Activated CD8-positive, alpha-beta memory T cell treated with anti-CD3 and anti-CD28 coated beads, Interleukin-2, amount 10 ng/mL, durations not matched to agents 7 days and 5 days (primary cell): ENCODE results near the gene SLC25A23. TPM values are rescaled to one million over a fixed set of nuclear protein-coding genes. Genes with fewer than 3 reads are reported as not detected.

ENCODE experiments used
- ATAC-seq: fragments of 150-1000 bp; cut with Tn5 transposase; one replicate; pipeline ENCODE4 v1.10.0; 2021; ENCODE audit warnings: moderate library complexity
- CTCF ChIA-PET: fragments of 350-600 bp; sonication (Branson Sonifier 250); formaldehyde crosslinking; loops from one replicate; lab custom pipeline; 2021; ENCODE audit warnings: antibody characterized with exemption; lab: Charles Lee
- DNase-seq: peaks from one replicate; pipeline ENCODE4 v3.0.0-alpha.2; 2020
- H3K27ac Mint-ChIP-seq: one replicate; pipeline ENCODE4 v1.8.0; 2021; ENCODE audit warnings: mild to moderate bottlenecking, mixed read lengths
- H3K27me3 Mint-ChIP-seq: one replicate; pipeline ENCODE4 v1.8.0; 2021; ENCODE audit warnings: mixed read lengths
- H3K36me3 Mint-ChIP-seq: one replicate; pipeline ENCODE4 v1.8.0; 2021; ENCODE audit warnings: mild to moderate bottlenecking, mixed read lengths
- H3K4me1 Mint-ChIP-seq: one replicate; pipeline ENCODE4 v1.8.0; 2021; ENCODE audit warnings: mixed read lengths
- H3K4me3 Mint-ChIP-seq: one replicate; pipeline ENCODE4 v1.8.0; 2021; ENCODE audit warnings: mild to moderate bottlenecking, moderate library complexity, mixed read lengths
- H3K9me3 Mint-ChIP-seq: one replicate; pipeline ENCODE4 v1.8.0; 2022; ENCODE audit warnings: low read depth, mixed read lengths
- total RNA-seq, 2 experiments: library from RNA; stranded (reverse); gene quantifications; one replicate each; pipeline ENCODE4 v1.2.3, GENCODE V29; 2021

The SLC25A23 gene
- total RNA-seq, 2 experiments from 2014 or later = 25.2 to 27.9 TPM

DNA sequence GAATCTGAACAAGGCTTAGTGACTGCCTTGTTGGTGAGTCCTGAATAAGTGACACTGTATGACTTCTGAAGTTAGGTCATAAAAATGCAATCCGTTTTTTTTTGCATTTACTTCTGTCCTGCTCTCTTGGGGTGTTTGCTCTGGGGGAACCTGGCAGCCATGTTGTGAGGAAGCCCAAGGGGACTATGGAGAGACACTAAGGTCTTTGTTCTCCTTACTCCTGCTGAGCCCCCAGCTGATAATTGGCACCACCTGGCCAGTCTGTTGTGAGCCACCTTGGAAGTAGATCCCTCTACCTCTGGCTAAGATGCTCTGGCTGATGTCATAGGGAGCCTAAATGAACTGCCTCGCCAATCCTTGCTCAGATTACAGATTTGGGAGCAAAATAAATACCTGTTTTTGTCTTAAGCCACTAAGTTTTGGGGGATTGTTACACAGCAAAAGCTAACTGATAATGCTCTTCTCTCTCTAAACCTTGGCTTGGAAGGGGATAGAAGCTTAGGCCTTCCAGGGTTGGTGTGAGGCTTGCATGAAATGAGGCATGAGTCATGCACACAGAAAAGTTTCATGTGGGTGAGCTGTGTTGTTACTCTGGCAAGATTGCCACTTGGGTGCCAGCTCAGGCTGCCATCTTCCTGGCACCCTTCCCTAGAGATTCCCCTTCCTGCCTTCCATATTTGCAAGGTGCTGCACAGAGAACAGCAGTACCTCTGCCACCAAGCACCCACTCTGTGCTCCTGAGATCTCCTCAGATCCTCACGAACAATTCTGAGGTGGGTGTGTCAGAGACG is 32.4 kb upstream of the SLC25A23 start:
- Mint-ChIP-seq H3K4me1 (peaks cover 18% of the 10 kb centered on the region), H3K27ac (no peak overlapping the region), H3K4me3 (no peak overlapping the region), H3K9me3 (peaks cover 2% of the 10 kb centered on the region), H3K36me3 (no peaks in the 10 kb centered on the region), H3K27me3 (no peaks in the 10 kb centered on the region)
- CTCF ChIA-PET = interaction anchor here (0.8 to 2.7 kb wide), 3 partner anchors 10 to 140 kb away, joined by 3 to 13 read pairs (median 3); partner anchors contain the start of gene DENND1C
- DNase-seq (no peak), ATAC-seq (no peak)

DNA sequence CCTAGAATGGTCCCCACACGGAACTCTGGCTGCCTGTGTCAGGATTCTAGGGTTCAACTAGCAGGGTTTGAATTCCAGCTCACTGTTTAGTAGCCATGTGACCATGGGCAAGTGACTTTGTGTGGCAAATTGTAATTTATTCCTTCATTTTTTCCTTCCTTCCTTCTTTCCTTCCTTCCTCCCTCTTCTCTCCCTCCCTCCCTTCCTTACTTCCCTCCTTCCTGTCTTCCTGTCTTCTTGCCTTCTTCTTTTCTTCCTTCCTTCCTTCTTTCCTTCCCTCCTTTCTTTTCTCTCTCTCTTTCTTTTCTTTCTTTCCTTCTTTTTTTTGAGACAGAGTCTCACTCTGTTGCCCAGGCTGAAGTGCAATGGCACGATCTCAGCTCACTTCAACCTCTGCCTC is 30.5 kb upstream of the SLC25A23 start:
- H3K4me1 Mint-ChIP-seq = peaks cover 18% of the 10 kb centered on the region
- ATAC-seq = no peak
- peaks cover 2% of the 10 kb centered on the region for H3K9me3 Mint-ChIP-seq
- CTCF ChIA-PET = interaction anchor here (1.0 to 2.7 kb wide), 5 partner anchors 9 to 31 kb away, joined by 3 to 13 read pairs (median 7); partner anchors contain the start of genes DENND1C and SLC25A23
- H3K27ac Mint-ChIP-seq = peak overlapping the region; percentile 85
- DNase-seq = no peak
- no peaks in the 10 kb centered on the region for H3K27me3 Mint-ChIP-seq
- no peaks in the 10 kb centered on the region for H3K36me3 Mint-ChIP-seq
- H3K4me3 Mint-ChIP-seq = peak overlapping the region; percentile 82

DNA sequence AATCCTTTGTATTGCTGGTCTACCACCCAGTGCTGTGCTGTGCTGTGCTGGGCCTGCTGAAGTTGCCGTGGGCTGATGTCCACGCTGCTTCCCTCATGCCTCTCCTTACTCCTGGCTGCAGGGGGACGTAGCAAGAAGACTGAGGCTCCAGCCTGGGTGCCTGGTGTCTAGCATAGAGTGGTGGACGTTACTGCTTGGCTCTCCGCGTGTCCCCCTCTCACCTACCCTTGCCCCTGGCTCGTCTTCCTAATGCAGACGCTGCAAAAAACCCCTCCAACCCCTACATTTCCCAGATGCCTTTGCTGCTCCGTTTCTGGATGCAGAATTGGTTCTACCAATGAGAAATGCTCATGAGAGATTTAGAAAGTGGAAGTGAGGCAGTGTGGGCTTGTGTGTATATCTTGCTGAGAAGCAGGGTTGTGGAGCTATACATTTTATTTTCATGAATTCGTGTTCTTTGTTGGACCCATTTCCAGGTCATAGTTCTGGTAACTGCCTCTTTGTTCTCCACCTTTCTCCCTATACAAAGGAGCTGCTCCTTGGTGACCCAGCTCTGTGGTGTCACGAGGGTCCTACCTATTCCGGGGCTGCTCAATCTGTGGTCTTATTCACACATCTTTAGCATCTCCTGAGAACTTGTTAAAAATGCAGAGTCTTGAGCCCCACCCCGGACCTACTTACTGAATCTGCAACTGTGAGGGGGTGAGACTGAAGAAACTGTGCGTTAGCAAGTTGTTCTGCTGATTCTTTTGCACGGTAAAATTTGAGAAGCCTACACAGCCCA is 29.9 kb upstream of the SLC25A23 start:
- Mint-ChIP-seq H3K9me3 (peaks cover 2% of the 10 kb centered on the region), H3K27me3 (no peaks in the 10 kb centered on the region), H3K4me1 (peaks cover 18% of the 10 kb centered on the region), H3K36me3 (no peaks in the 10 kb centered on the region), H3K4me3 (peak overlapping the region; percentile 82), H3K27ac (peak overlapping the region; percentile 85)
- ATAC-seq = peak; percentile 95
- CTCF ChIA-PET = interaction anchor here (1.0 to 2.7 kb wide), 6 partner anchors 8 to 30 kb away, joined by 3 to 13 read pairs (median 6); partner anchors contain the start of genes DENND1C and SLC25A23
- peak; percentile 74 for DNase-seq

GRCh38 chr19:6484831-6485230 is 25.2 kb upstream of the SLC25A23 start:
- Mint-ChIP-seq H3K9me3 (no peaks in the 10 kb centered on the region), H3K4me1 (peaks cover 39% of the 10 kb centered on the region), H3K27ac (no peak overlapping the region), H3K36me3 (peaks cover 3% of the 10 kb centered on the region), H3K4me3 (no peak overlapping the region), H3K27me3 (no peaks in the 10 kb centered on the region)
- no peak for DNase-seq
- no peak for ATAC-seq
- CTCF ChIA-PET = no interaction called here

GRCh38 chr19:6484230-6484629 is 24.6 kb upstream of the SLC25A23 start:
- peaks cover 38% of the 10 kb centered on the region for H3K4me1 Mint-ChIP-seq
- CTCF ChIA-PET = no interaction called here
- no peaks in the 10 kb centered on the region for H3K27me3 Mint-ChIP-seq
- DNase-seq (no peak), ATAC-seq (no peak)
- H3K9me3 Mint-ChIP-seq = no peaks in the 10 kb centered on the region
- no peak overlapping the region for H3K27ac Mint-ChIP-seq
- H3K4me3 Mint-ChIP-seq = no peak overlapping the region
- peaks cover 3% of the 10 kb centered on the region for H3K36me3 Mint-ChIP-seq

DNA sequence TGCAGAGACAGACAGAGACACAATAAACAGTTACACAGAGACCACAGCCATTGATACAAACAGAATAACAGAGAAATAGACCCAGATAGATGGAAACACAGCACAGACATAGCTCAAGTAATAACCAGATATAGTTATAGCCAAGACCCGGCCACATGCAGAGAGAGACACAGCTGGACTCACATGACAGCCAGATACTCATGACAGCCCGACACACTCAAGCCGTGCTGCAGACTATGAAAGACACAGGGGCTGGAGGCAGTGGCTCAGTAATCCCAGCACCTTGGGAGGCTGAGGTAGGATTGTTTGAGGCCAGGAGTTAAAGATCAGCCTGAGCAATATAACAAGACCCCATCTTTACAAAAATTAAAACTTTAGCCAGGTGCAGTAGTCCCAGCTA is 23.6 kb upstream of the SLC25A23 start:
- DNase-seq (no peak), ATAC-seq (no peak)
- Mint-ChIP-seq H3K4me3 (no peak overlapping the region), H3K27me3 (no peaks in the 10 kb centered on the region), H3K9me3 (no peaks in the 10 kb centered on the region), H3K27ac (peak overlapping the region; percentile 30), H3K4me1 (peaks cover 35% of the 10 kb centered on the region), H3K36me3 (peaks cover 3% of the 10 kb centered on the region)
- CTCF ChIA-PET = no interaction called here

DNA sequence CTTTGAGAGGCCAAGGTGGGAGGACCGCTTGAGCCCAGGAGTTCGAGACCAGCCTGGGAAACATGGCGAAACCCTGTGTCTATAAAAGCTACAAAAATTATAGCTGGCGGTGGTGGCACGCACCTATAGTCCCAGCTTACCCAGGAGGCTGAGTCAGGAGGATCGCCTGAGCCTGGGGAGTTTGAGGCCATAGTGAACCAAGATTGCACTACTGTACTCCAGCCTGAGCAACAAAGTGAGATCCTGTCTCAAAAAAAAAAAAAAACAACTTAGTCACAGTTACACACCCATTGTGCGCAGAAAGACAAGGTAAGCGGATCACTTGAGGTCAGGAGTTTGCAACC is 22.7 kb upstream of the SLC25A23 start:
- Mint-ChIP-seq H3K4me3 (peak overlapping the region; percentile 97), H3K36me3 (peaks cover 5% of the 10 kb centered on the region), H3K4me1 (peaks cover 35% of the 10 kb centered on the region), H3K9me3 (no peaks in the 10 kb centered on the region), H3K27ac (peak overlapping the region; percentile 97), H3K27me3 (no peaks in the 10 kb centered on the region)
- DNase-seq (no peak), ATAC-seq (no peak)
- CTCF ChIA-PET = interaction anchor here (1.1 to 2.6 kb wide), 10 partner anchors 8 to 381 kb away, joined by 3 to 23 read pairs (median 8); partner anchors contain the start of genes SLC25A23 and TUBB4A

GRCh38 chr19:6481541-6482342 is 22.1 kb upstream of the SLC25A23 start, which contains the start of gene DENND1C:
Gene DENND1C (minus strand): TSS chr19:6481787. CDS start chr19:6481695, 92 bp downstream.
- DNase-seq = peak; percentile 90
- Mint-ChIP-seq H3K9me3 (no peaks in the 10 kb centered on the region), H3K4me1 (peaks cover 35% of the 10 kb centered on the region), H3K27ac (peak within 1 kb of the TSS; percentile 97), H3K4me3 (peak within 1 kb of the TSS; percentile 97), H3K27me3 (no peaks in the 10 kb centered on the region), H3K36me3 (peaks cover 8% of the 10 kb centered on the region)
- CTCF ChIA-PET = interaction anchor here (0.6 to 2.6 kb wide), 15 partner anchors 9 to 382 kb away, joined by 3 to 23 read pairs (median 5); partner anchors contain the start of genes KHSRP, SLC25A23 and TUBB4A
- peak; percentile 93 for ATAC-seq

- Mint-ChIP-seq H3K9me3 (no peaks in the 10 kb centered on the region), H3K27me3 (no peaks in the 10 kb centered on the region), H3K4me1 (peaks cover 37% of the 10 kb centered on the region), H3K27ac (peak overlapping the region; percentile 97), H3K36me3 (peaks cover 14% of the 10 kb centered on the region), H3K4me3 (peak overlapping the region; percentile 97)
- peak; percentile 59 for DNase-seq
- CTCF ChIA-PET = interaction anchor here (0.9 to 2.6 kb wide), 14 partner anchors 8 to 383 kb away, joined by 3 to 23 read pairs (median 6); partner anchors contain the start of genes KHSRP, SLC25A23 and TUBB4A
- ATAC-seq = peak; percentile 26
Observed at GRCh38 chr19:6480848-6481415, 21.3 kb upstream of the SLC25A23 start.

DNA sequence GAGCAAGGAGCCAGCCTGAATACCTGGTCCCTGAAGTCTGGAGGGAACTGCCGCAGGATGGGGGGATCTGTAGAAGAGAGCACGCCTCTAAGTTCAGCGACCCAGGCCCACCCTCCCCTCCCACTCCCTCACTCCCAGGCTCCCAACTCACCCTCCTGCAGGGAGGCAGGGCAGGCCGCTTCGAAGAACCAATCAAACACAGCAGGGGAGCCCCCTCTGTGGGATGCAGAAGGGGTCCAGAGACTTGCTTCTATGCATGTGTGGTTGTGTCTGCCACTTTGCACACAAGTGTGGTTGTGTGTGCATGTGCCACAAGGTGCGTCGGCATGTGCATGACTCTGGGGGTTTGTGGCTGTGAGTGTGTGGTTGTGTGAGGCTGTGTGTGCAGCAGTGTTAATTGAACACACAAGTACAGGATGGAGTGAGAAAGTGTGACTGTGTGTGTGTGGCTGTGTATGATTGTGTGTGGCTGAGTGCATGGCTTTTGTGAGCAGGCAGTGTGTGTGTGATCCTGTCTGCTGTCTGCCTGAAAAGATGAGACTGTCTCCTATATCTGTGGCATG is 20.3 kb upstream of the SLC25A23 start:
- CTCF ChIA-PET = interaction anchor here (2.6 kb wide), 1 partner anchor 23 kb away, joined by 23 read pairs; the partner anchor contains the start of gene TUBB4A
- H3K4me3 Mint-ChIP-seq = peak overlapping the region; percentile 97
- H3K27ac Mint-ChIP-seq = peak overlapping the region; percentile 97
- no peak for DNase-seq
- H3K36me3 Mint-ChIP-seq = peaks cover 15% of the 10 kb centered on the region
- H3K9me3 Mint-ChIP-seq = no peaks in the 10 kb centered on the region
- H3K4me1 Mint-ChIP-seq = peaks cover 38% of the 10 kb centered on the region
- ATAC-seq = no peak
- no peaks in the 10 kb centered on the region for H3K27me3 Mint-ChIP-seq

DNA sequence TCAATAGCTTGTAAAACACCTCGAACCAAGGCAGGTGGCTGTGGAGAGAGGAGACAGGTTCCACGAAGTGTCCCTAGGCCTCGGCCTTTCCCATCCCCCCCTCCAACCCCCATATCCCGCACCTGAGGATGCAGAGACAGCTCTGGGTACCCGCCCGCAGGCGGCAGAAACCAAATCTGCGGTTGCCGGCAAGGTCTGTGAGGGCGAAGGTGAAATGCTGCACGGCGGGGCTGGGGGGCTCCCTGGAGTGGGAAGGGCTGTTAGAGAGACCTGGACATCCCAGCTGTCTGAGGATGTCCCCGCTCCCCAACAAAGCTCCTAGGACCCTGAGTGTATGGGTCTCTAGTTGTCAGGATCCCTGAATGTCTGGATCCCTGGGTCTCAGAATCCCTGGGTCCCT is 19.2 kb upstream of the SLC25A23 start:
- ATAC-seq = no peak
- Mint-ChIP-seq H3K4me3 (no peak overlapping the region), H3K9me3 (no peaks in the 10 kb centered on the region), H3K27ac (no peak overlapping the region), H3K36me3 (peaks cover 17% of the 10 kb centered on the region), H3K27me3 (no peaks in the 10 kb centered on the region), H3K4me1 (peaks cover 36% of the 10 kb centered on the region)
- CTCF ChIA-PET = no interaction called here
- no peak for DNase-seq

DNA sequence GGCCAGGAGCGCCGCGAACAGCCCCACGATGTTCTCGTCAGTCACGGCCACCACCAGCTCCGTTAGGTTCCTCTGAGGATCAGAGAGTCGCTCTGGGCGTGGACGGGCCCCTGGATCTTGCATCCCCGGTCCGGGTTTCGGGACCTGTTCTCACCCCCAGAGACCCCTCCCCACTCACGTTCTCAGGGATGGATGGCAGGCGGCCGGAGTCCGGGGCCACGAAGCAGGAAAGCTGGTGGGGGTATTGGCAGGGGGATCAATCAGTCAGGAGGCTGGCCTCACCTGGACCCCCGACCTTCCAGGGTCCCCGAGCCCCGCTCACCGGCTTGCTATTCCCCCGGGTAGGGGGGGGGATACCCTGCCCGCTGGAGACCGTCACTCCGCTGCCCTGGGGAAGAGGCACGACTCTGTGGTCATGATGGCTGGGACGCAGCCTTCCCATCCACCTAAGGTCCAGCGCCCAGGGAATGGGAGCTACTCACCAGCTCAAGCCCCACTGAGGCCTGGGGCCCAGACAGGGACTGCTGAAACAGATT is 17.4 kb upstream of the SLC25A23 start:
- CTCF ChIA-PET = no interaction called here
- H3K27me3 Mint-ChIP-seq = no peaks in the 10 kb centered on the region
- ATAC-seq (no peak), DNase-seq (no peak)
- H3K4me1 Mint-ChIP-seq = peaks cover 22% of the 10 kb centered on the region
- peaks cover 19% of the 10 kb centered on the region for H3K36me3 Mint-ChIP-seq
- H3K27ac Mint-ChIP-seq = no peak overlapping the region
- no peaks in the 10 kb centered on the region for H3K9me3 Mint-ChIP-seq
- H3K4me3 Mint-ChIP-seq = no peak overlapping the region
